Endothelial cell of umbilical vein (primary cell): ENCODE measurements around the gene AASDHPPT.

ENCODE experiments used
- EZH2 ChIP-seq: IDR thresholded peaks from 2 replicates; pipeline ENCODE4 v1.6.1; 2012; ENCODE audit warnings: borderline replicate concordance, low read depth, mild to moderate bottlenecking, moderate library complexity, low read length, inconsistent platforms; ENCODE audit not compliant: severe bottlenecking
- POLR2A ChIP-seq: IDR thresholded peaks from 2 replicates; pipeline ENCODE4 v1.6.1; 2012; ENCODE audit warnings: low read depth, mild to moderate bottlenecking, control low read depth, low read length
- POLR2AphosphoS5 ChIP-seq: IDR thresholded peaks from 2 replicates; pipeline ENCODE4 v1.6.1; 2012; ENCODE audit warnings: low read depth, mild to moderate bottlenecking, control low read depth, low read length, moderate library complexity; ENCODE audit not compliant: insufficient read depth
- TF ChIP-seq, protein P1 (sequence below), 2 donors: IDR thresholded peaks; 1 replicate in 1 of 2; 2 replicates in 1 of 2; pipeline ENCODE4 v1.5.1; 2011; ENCODE audit warnings: low read length in 2 of 2, mild to moderate bottlenecking in 2 of 2, moderate library complexity in 2 of 2, control low read depth in 1 of 2, inconsistent platforms in 1 of 2, low read depth in 1 of 2; ENCODE audit not compliant: insufficient read depth in 1 of 2; ENCODE audit errors: extremely low read depth in 1 of 2
- TF ChIP-seq, protein P2 (sequence below): IDR thresholded peaks from 2 replicates; pipeline ENCODE4 v1.6.1; 2011; ENCODE audit not compliant: insufficient read depth, insufficient read length

DNA sequence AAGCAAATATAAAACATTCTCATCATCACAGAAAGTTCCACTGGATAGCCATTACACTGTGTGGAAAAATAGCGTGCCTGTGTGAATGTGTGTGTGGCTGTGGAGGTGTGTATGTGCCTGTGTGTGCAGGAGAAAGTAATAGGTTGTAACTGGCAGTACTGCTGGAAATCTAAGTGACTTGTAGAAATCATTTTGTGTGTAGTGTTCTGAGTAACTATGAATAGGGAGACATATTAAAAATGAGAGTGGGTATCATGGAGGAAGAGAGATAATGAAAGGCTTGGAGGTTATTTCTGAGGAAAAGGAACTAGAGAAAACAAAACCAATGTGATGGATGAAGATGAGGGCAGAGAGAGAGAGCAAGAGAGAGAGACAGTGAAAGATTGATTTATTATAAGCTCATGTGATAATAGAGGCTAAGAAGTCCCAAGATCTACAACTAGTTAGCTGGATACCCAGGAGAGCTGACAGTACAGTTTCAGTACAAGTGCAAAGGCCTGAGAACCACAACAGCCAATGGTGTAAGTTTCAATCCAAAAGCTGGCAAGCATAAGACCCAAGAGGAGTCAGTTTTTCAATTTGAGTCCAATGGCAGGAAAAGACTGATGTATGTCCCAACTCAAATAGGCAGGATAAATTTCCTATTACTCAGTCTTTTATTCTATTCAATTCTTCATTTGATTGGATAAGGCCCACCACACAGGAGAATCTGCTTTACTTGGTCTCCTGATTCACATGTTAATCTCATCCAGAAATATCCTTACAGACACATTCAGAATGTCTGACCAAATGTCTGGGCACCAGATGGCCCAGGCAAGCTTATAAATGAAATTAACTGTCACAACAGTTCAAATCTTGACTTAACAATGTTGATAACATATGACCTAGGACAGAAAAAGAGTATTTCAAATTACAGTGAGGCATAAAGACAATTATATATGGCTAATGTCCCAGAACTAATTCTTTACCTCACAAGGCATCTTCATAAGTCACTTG is 15.2 kb upstream of the AASDHPPT start:
- TF ChIP-seq, protein P1, sequence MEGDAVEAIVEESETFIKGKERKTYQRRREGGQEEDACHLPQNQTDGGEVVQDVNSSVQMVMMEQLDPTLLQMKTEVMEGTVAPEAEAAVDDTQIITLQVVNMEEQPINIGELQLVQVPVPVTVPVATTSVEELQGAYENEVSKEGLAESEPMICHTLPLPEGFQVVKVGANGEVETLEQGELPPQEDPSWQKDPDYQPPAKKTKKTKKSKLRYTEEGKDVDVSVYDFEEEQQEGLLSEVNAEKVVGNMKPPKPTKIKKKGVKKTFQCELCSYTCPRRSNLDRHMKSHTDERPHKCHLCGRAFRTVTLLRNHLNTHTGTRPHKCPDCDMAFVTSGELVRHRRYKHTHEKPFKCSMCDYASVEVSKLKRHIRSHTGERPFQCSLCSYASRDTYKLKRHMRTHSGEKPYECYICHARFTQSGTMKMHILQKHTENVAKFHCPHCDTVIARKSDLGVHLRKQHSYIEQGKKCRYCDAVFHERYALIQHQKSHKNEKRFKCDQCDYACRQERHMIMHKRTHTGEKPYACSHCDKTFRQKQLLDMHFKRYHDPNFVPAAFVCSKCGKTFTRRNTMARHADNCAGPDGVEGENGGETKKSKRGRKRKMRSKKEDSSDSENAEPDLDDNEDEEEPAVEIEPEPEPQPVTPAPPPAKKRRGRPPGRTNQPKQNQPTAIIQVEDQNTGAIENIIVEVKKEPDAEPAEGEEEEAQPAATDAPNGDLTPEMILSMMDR (IDR thresholded peaks at IDR 0.05; ENCODE audit: extremely low read depth in 1 of 2, insufficient read depth in 1 of 2, low read depth in 1 of 2, low read length in 2 of 2): no peak
- TF ChIP-seq POLR2AphosphoS5 (no peak), EZH2 (no peak), POLR2A (no peak)
- TF ChIP-seq, protein P2, sequence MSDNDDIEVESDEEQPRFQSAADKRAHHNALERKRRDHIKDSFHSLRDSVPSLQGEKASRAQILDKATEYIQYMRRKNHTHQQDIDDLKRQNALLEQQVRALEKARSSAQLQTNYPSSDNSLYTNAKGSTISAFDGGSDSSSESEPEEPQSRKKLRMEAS: no peak
